ENCODE data around the gene LRRC40.

The LRRC40 gene

GRCh38 chr1:70112838-70113237 lies 92.5 kb downstream of the LRRC40 start:
- DNase-seq, result no peak

GRCh38 chr1:70109241-70109640 lies 96.1 kb downstream of the LRRC40 start:
- no peak for DNase-seq

GRCh38 chr1:70103770-70104169 lies 101.6 kb downstream of the LRRC40 start:
- no peak for DNase-seq

- no peak for DNase-seq
Observed at GRCh38 chr1:70101774-70102173, 103.6 kb downstream of the LRRC40 start.

GRCh38 chr1:70101231-70101630 lies 104.1 kb downstream of the LRRC40 start:
- no peak for DNase-seq
